PC-3 (cell line): Measurements from ENCODE around the gene MRPS11.

Experiments
- CTCF ChIP-seq: fragments of 300-600 bp; sonication (generic); conservative IDR thresholded peaks from 2 replicates; pipeline ENCODE4 v1.5.1; 2017; ENCODE audit warnings: antibody characterized with exemption, low read depth, mild to moderate bottlenecking, low read length
- EZH2 ChIP-seq: fragments of 300-600 bp; sonication (generic); IDR thresholded peaks from one replicate; pipeline ENCODE4 v1.6.1; 2017; ENCODE audit warnings: antibody characterized with exemption, mild to moderate bottlenecking, low read length; ENCODE audit not compliant: unreplicated experiment
- EZH2phosphoT487 ChIP-seq: fragments of 300-600 bp; sonication (generic); IDR thresholded peaks from 2 replicates; pipeline ENCODE4 v1.6.1; 2018; ENCODE audit warnings: mild to moderate bottlenecking, antibody characterized with exemption, low read length, borderline replicate concordance

DNA sequence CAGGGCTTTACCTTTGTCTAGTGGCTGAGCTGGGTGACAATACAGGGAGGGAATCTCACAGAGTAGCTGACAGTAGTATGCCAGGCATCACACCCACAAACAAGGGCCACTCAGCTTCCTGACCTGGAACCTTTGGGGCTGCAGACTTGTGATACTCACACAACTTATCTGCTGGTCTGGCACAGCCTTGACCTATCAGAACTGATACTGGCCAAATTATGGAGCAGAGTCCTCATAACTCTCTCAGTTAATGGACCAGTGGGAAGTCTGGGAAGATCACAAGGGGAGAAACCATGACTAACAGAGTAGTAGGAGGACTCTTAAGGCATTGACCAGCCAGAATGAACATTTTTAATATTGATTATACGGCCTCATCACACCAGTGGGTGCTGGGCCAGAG lies 19.8 kb upstream of the MRPS11 start:
- TF ChIP-seq CTCF (no peak), EZH2 (no peak), EZH2phosphoT487 (no peak)
